Limb (tissue), 2 donors: ENCODE results near the gene GAN.

ENCODE experiments used
- DNase-seq, 2 donors: peaks; one replicate each; pipeline ENCODE4 v3.0.0-alpha.2; 2016; ENCODE audit errors: extremely low spot score in 2 of 2

Gene GAN

GRCh38 chr16:81429045-81429521 lies 114.3 kb downstream of the GAN start:
- DNase-seq = no peak

GRCh38 chr16:81431554-81432353 lies 117.0 kb downstream of the GAN start:
- no peak for DNase-seq

- no peak for DNase-seq
These were observed 118.3 kb downstream of the GAN start for GRCh38 chr16:81432937-81433557.

- DNase-seq = no peak
These were observed 120.3 kb downstream of the GAN start for GRCh38 chr16:81435103-81435502.

GRCh38 chr16:81435567-81435966 lies 120.8 kb downstream of the GAN start:
- no peak for DNase-seq

- no peak for DNase-seq
These were observed 121.6 kb downstream of the GAN start for GRCh38 chr16:81436386-81436785.

GRCh38 chr16:81437865-81438264 lies 123.1 kb downstream of the GAN start:
- no peak for DNase-seq
